ENCODE measurements around the gene RBCK1.
A peak's percentile ranks its signal among the peaks of the same experiment; 100 is the strongest.

RBCK1 gene

DNA sequence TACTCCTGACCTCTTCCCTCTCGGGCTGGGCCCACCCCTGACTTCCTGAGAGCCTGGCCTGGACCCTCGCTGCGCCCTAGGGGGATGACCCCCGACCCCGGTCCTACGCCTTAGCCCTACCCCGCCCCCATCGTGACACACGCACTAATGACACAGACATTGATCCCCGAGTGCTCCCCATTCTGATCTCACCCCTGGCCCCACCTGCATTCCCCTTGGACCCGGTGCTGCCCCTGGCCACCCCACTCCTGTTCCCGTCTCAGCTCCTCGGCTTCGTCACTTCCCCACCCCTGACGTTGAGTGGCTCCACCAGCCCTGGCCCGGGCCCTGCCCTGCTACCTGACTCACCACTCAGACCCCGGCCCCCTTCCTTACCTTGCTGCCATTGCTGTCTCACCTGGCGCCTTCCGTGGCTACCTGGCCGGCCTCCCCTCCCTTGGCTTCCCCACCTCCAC, 12.1 kb downstream of the RBCK1 start:
- DNase-seq: no peak

- no peak for DNase-seq
Measured at GRCh38 chr20:420721-421574, 12.8 kb downstream of the RBCK1 start.

DNA sequence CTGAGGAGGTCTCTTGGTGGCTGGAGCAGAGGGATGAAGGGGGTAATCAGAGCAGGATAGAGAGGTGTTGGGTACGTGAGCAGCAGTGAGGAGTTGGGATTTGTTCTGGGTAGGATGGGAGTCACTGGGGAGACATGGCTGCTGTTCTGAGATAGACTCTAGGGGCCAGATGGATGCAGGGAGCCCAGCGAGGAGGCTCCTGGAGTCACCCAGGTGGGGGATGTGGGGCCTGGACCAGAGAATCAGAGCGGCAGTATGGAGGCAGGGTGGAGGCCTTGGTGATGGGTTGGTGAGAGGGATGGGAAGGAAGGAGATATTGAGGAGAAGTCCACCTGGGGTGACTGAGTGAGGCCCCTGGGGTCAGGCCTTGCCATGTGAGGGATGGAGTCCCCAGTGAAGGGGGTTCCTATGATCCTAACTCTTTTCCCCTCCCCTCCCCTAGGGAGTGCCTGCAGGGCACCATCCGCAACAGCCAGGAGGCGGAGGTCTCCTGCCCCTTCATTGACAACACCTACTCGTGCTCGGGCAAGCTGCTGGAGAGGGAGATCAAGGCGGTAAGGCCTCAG, 13.7 kb downstream of the RBCK1 start:
- DNase-seq: no peak

GRCh38 chr20:426566-426965, 18.5 kb downstream of the RBCK1 start:
- no peak for DNase-seq

GRCh38 chr20:427401-427800, 19.3 kb downstream of the RBCK1 start:
- no peak for DNase-seq

DNA sequence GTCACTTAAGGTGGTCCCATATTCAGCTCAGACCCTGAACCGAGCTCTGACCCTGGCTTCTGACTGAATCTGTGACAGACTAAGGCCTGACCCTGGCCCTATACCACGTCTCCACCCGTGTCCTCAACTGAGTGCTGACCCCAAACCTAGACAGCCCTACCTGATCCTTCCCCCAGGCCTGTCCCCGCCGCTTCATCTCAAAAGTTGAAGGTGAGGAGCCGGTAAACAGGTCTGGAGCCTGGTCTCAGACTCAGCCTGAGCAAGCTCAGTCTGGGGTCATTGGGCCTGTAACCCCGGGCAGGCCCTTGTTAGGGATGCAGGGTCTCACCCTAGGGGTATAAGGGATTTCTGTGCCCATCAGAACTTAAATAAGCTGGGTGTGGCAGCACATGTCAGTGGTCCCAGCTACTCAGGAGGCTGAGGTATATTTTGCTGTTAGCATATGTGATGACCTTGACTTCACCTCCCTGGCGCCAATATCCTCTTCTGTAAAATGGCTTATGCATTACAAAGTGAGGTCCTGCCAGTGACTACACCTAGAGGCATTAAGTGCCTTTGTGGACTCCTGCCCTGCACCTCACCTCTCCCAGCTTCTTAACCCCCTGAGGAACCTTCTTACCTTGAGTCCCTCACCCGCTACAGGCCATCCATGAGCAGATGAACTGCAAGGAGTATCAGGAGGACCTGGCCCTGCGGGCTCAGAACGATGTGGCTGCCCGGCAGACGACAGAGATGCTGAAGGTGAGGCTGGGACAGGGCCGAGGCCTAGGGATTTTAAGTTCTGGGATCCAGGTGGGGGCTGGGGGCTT, 20.0 kb downstream of the RBCK1 start:
- DNase-seq: no peak

DNA sequence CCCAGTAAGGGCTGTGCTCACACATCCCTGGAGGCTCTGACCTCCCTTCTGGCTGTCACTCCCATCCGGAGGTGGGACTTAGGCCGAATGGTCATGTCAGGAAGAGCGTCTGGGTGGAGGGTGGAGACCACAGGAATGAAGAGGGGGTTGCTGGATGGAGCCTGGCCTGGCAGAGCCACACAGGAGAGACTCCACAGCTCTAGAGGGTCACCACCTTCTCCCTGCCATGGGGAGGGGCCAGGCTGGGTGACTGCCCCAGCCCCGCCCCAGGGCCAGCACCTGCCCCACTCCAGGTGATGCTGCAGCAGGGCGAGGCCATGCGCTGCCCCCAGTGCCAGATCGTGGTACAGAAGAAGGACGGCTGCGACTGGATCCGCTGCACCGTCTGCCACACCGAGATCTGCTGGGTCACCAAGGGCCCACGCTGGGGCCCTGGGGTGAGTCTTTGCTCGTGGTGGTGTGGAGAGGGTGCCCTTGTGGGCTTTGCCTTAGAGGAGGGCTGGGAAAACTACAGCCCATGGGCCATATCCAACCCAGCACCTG, 20.6 kb downstream of the RBCK1 start:
- DNase-seq: no peak

DNA sequence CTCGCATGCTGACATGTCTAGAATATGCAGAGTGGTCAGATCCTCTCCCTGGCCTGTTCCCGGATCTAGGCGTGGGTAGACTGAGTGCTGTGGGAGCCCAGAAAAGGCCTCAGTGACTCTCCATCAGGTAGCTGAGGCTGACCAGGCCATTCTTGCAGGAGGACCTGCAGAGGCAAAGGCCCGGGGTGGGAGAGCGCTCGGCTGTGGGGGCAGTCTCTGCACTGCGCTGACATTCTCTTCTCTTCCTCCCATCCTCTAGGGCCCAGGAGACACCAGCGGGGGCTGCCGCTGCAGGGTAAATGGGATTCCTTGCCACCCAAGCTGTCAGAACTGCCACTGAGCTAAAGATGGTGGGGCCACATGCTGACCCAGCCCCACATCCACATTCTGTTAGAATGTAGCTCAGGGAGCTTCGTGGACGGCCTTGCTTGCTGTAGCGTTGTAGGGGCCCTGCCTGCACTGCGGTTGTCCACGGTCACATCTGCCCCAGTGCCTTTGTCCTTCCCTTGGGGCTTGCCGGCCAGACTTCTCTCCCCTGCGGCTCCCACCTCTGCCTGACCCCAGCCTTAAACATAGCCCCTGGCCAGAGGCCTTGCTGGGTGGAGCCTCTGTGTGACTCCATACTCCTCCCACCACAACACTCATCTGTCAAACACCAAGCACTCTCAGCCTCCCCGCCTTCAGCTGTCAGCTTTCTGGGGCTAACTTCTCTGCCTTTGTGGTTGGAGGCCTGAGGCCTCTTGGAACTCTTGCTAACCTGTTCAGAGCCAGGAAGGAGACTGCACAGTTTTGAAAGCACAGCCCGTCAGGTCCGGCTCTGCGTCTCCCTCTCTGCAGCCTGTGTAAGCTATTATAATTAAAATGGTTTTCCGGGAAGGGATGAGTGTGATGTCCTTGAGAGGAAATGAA, 22.2 kb downstream of the RBCK1 start:
- no peak for DNase-seq

- DNase-seq: peak; percentile 36
Measured at GRCh38 chr20:431012-431904, 23.2 kb downstream of the RBCK1 start.

DNA sequence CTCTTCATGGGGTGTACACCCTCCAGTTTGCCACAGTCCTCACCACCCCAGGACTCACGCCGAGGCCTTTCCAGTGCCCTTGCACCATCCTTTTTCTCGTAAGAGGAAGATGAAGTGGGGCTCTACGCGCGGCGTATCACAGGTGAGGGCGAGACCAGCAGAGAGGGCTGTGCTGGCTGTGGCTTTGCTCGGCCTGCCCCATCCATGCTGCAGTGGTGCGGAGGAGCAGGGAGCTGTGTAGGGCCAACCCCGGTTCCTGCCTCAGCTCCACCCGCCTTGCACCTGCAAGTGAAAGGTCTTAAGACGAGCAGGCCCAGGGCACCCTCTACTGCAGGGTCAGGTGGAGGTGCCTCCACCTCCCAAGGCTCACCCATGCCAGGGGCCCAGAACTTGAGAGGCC, 24.1 kb downstream of the RBCK1 start:
- no peak for DNase-seq

GRCh38 chr20:432677-433299, 24.7 kb downstream of the RBCK1 start:
- DNase-seq: no peak

DNA sequence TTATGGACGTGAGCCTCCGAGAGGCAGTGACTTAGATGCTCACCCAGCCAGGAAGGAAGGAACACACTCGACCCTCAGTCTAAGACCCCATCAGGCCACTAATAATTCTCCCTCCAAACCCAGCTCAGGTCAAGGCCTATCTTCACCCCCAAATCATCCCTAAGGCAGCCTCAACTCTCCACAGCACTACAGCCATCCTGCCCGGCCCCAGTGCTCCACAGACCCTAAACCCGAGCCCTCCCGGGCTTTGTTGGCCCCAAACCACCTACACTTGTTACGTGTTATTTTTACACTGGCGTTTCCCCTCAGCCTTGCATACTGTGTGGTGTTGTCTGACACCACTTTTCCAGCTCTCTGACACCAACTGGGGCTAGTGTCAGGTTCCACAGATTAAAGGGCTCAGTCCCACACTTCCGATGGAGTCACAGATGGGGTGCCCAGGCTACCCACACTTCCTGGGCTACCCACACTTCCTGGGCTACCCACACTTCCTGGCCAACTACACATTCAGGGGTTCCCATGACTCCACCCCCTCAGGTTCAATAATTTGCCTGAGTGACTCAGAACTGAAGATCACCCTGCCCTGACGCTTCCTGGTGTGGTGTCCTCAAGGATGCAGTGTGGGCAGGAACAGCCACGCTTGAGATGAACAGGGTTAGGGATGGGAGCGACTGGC, 25.3 kb downstream of the RBCK1 start:
- peak; percentile 56 for DNase-seq

- DNase-seq: no peak
Measured at GRCh38 chr20:434221-434620, 26.1 kb downstream of the RBCK1 start.

DNA sequence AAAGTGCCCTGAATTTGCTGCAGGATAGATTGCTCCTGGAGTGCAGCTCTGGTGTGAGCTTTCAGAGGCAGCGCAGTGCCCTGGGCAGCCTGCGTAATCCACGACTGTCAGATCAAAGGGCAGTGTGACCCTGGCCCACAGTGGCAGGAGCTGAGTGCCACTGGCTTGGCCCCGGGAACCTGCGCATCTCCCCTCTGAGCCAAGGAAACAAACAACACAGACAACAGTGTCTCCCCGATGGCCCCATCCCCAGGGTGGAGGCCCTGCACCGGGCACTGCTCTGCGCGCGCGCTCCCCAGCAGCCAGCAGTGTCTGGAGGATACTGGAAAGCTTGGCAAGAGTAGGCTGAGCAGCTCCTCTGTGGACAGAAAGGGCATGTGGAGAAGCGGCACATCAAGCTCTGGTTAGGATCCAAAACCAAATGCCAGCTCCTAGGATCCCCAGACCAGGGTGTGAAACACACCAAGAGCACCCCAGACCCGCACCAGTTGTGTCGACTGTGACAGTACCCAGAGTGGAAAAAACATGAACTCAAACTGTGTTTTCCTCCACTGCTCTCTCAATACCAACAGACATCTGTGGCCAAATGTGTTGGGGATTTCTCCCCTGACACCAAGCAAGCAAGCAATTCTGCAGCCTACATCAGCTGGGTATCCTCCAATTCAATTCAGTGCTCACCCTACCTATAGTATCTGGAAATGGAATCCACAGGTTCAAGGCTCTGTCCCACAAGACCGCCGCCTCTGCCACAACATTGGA, 26.7 kb downstream of the RBCK1 start:
- DNase-seq: no peak

GRCh38 chr20:435558-435957, 27.5 kb downstream of the RBCK1 start:
- DNase-seq: no peak

- DNase-seq: no peak
Measured at GRCh38 chr20:436476-436875, 28.4 kb downstream of the RBCK1 start.

- no peak for DNase-seq
Measured at GRCh38 chr20:437787-438486, 29.8 kb downstream of the RBCK1 start.

- DNase-seq: peak; percentile 56
Measured at GRCh38 chr20:438571-439469, 30.7 kb downstream of the RBCK1 start.
